ENCODE data around the gene UBE2U.

Gene UBE2U, protein sequence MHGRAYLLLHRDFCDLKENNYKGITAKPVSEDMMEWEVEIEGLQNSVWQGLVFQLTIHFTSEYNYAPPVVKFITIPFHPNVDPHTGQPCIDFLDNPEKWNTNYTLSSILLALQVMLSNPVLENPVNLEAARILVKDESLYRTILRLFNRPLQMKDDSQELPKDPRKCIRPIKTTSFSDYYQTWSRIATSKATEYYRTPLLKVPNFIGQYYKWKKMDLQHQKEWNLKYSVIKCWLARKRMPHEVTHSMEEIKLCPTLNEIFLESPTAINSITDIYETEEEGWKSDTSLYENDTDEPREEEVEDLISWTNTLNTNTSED

DNA sequence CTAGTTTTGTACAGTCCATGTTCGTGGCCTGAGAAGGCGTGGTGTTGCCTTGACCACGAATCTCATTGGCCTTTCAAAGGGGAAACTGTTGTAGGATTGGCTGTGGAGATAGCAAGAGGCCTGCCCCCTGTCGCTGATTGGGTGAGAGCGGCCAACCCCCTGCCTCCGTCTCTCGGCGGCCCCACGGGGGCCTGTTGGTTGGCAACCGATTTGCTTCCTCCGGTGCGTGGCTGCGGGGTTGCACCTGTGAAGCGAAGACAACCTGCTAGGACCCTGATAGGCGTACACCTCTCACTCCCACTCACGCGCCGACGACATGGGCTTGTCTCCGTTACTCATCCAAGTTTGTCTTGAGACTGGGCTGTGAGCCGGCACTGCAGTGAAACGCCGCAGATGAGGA, at the start of gene UBE2U:
Gene UBE2U (plus strand): TSS at position 204 of the 400 bp plus-strand sequence. CDS start 428 bp downstream, outside the sequence.
- no peak within 1 kb of the TSS for H3K27ac ChIP-seq (ENCODE audit: low read depth, low read length, poor library complexity, severe bottlenecking)
- H3K27me3 ChIP-seq (ENCODE audit: insufficient read depth, low read length): no peaks in the 10 kb centered on the region
- H2AFZ ChIP-seq (ENCODE audit: low read length): no peak within 1 kb of the TSS
- H3K79me2 ChIP-seq (ENCODE audit: insufficient read depth, low read length): no peaks in the 10 kb centered on the region
- no peak within 1 kb of the TSS for H3K4me2 ChIP-seq (ENCODE audit: low read length)
- H3K9me2 ChIP-seq (ENCODE audit: low read depth, low read length): no peaks in the 10 kb centered on the region
- no peaks in the 10 kb centered on the region for H3F3A ChIP-seq (ENCODE audit: insufficient read depth, low read length)
- no peak for TF ChIP-seq EZH2 (IDR thresholded peaks at IDR 0.05; ENCODE audit: borderline replicate concordance, low read length)
- TF ChIP-seq CTCF (IDR thresholded peaks at IDR 0.05; ENCODE audit: low read length): no peak
- no peaks in the 10 kb centered on the region for H3K4me1 ChIP-seq (ENCODE audit: insufficient read depth, low read length, severe bottlenecking)
- no peaks in the 10 kb centered on the region for H3K36me3 ChIP-seq (ENCODE audit: insufficient read depth, low read length)
- no peak within 1 kb of the TSS for H3K9ac ChIP-seq (ENCODE audit: low read length)
- H3K9me3 ChIP-seq (ENCODE audit: low read length): no peaks in the 10 kb centered on the region
- H3K4me3 ChIP-seq (ENCODE audit: low read depth, low read length, poor library complexity, severe bottlenecking): no peak within 1 kb of the TSS
- no peaks in the 10 kb centered on the region for H4K20me1 ChIP-seq (ENCODE audit: insufficient read depth, low read length)

- no peaks in the 10 kb centered on the region for H3K79me2 ChIP-seq (ENCODE audit: insufficient read depth, low read length)
- H3K4me3 ChIP-seq (ENCODE audit: low read depth, low read length, poor library complexity, severe bottlenecking): no peak overlapping the region
- H3K4me1 ChIP-seq (ENCODE audit: insufficient read depth, low read length, severe bottlenecking): no peaks in the 10 kb centered on the region
- TF ChIP-seq CTCF (IDR thresholded peaks at IDR 0.05; ENCODE audit: low read length): no peak
- no peak for TF ChIP-seq EZH2 (IDR thresholded peaks at IDR 0.05; ENCODE audit: borderline replicate concordance, low read length)
- H3K27me3 ChIP-seq (ENCODE audit: insufficient read depth, low read length): no peaks in the 10 kb centered on the region
- no peaks in the 10 kb centered on the region for H3F3A ChIP-seq (ENCODE audit: insufficient read depth, low read length)
- no peaks in the 10 kb centered on the region for H3K9me3 ChIP-seq (ENCODE audit: low read length)
- no peaks in the 10 kb centered on the region for H3K9me2 ChIP-seq (ENCODE audit: low read depth, low read length)
- no peak overlapping the region for H3K9ac ChIP-seq (ENCODE audit: low read length)
- no peak overlapping the region for H2AFZ ChIP-seq (ENCODE audit: low read length)
- H4K20me1 ChIP-seq (ENCODE audit: insufficient read depth, low read length): no peaks in the 10 kb centered on the region
- H3K4me2 ChIP-seq (ENCODE audit: low read length): no peak overlapping the region
- H3K36me3 ChIP-seq (ENCODE audit: insufficient read depth, low read length): no peaks in the 10 kb centered on the region
- H3K27ac ChIP-seq (ENCODE audit: low read depth, low read length, poor library complexity, severe bottlenecking): no peak overlapping the region
Measured at GRCh38 chr1:64155278-64155677, 48.1 kb upstream of the UBE2U start.

DNA sequence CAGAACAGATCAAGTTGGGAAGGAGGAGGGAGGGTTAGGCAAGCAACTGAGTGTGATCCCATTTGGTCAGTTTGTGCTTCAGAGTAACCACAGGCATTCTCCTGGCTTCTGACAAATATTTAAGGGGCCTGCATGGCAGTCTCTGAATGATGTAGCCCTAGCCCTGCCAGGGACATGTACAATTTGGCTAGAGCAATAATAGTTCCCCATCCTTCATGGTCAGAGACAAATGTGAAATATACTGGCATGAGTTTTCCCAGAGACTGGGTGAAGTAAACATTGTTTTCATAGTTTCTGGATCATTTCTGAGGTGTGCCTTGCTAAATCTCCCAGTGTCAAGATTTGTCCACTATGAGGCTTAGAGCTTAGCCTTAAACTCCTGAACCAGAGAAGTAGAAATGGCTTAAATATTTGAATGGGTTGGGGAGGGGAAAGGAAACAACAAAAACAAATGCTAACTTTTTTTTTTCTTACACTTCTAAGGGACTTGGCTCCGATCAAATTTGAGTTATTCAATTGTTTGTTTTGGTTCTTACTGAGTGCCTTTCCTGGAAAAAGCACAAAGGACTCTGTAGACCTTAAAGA, 42.0 kb upstream of the UBE2U start:
- Histone ChIP-seq H3K9ac (ENCODE audit: low read length) (no peak overlapping the region), H4K20me1 (ENCODE audit: insufficient read depth, low read length) (no peaks in the 10 kb centered on the region), H3F3A (ENCODE audit: insufficient read depth, low read length) (no peaks in the 10 kb centered on the region), H3K9me3 (ENCODE audit: low read length) (no peaks in the 10 kb centered on the region), H3K9me2 (ENCODE audit: low read depth, low read length) (no peaks in the 10 kb centered on the region), H3K4me3 (ENCODE audit: low read depth, low read length, poor library complexity, severe bottlenecking) (no peak overlapping the region), H3K36me3 (ENCODE audit: insufficient read depth, low read length) (no peaks in the 10 kb centered on the region), H3K79me2 (ENCODE audit: insufficient read depth, low read length) (no peaks in the 10 kb centered on the region), H2AFZ (ENCODE audit: low read length) (no peak overlapping the region), H3K4me1 (ENCODE audit: insufficient read depth, low read length, severe bottlenecking) (no peaks in the 10 kb centered on the region), H3K4me2 (ENCODE audit: low read length) (no peak overlapping the region), H3K27ac (ENCODE audit: low read depth, low read length, poor library complexity, severe bottlenecking) (no peak overlapping the region), H3K27me3 (ENCODE audit: insufficient read depth, low read length) (no peaks in the 10 kb centered on the region)
- TF ChIP-seq EZH2 (IDR thresholded peaks at IDR 0.05; ENCODE audit: borderline replicate concordance, low read length): no peak
- no peak for TF ChIP-seq CTCF (IDR thresholded peaks at IDR 0.05; ENCODE audit: low read length)
